Parathyroid adenoma (tissue), 2 donors: ENCODE results near the gene CALD1.

ENCODE experiments used
- H2AFZ ChIP-seq: fragments of 300-600 bp; sonication (generic); one replicate; pipeline ENCODE4 v1.7.0; 2017; ENCODE audit warnings: antibody characterized with exemption, mild to moderate bottlenecking
- H3K27ac ChIP-seq: fragments of 300-600 bp; sonication (generic); one replicate; pipeline ENCODE4 v1.7.0; 2017
- H3K27me3 ChIP-seq: fragments of 300-600 bp; sonication (generic); one replicate; pipeline ENCODE4 v1.7.0; 2017; ENCODE audit warnings: low read length; ENCODE audit not compliant: control insufficient read depth, insufficient read depth
- H3K36me3 ChIP-seq: fragments of 300-600 bp; sonication (generic); one replicate; pipeline ENCODE4 v1.7.0; 2017; ENCODE audit warnings: low read length; ENCODE audit not compliant: control insufficient read depth, insufficient read depth
- H3K4me1 ChIP-seq: fragments of 300-600 bp; sonication (generic); one replicate; pipeline ENCODE4 v1.7.0; 2017; ENCODE audit warnings: control low read depth
- H3K4me2 ChIP-seq: fragments of 300-600 bp; sonication (generic); one replicate; pipeline ENCODE4 v1.7.0; 2017; ENCODE audit warnings: low read length
- H3K4me3 ChIP-seq: fragments of 300-600 bp; sonication (generic); one replicate; pipeline ENCODE4 v1.7.0; 2017; ENCODE audit warnings: low read depth, low read length
- H3K79me2 ChIP-seq: fragments of 300-600 bp; sonication (generic); one replicate; pipeline ENCODE4 v1.7.0; 2017; ENCODE audit warnings: control low read depth
- H3K9ac ChIP-seq: fragments of 300-600 bp; sonication (generic); one replicate; pipeline ENCODE4 v1.7.0; 2017; ENCODE audit warnings: mild to moderate bottlenecking
- H3K9me3 ChIP-seq: fragments of 300-600 bp; sonication (generic); one replicate; pipeline ENCODE4 v1.7.0; 2017; ENCODE audit warnings: low read length; ENCODE audit not compliant: control insufficient read depth
- CTCF ChIP-seq: fragments of 300-600 bp; sonication (generic); IDR thresholded peaks from one replicate; pipeline ENCODE4 v1.7.0; 2017; ENCODE audit warnings: antibody characterized with exemption, mild to moderate bottlenecking
- donor health status: primary hyperparathyroidism.

CALD1 gene

GRCh38 chr7:134827889-134828288, 48.5 kb downstream of the CALD1 start:
- no peaks in the 10 kb centered on the region for H3K9me3 ChIP-seq
- no peak overlapping the region for H3K9ac ChIP-seq
- no peak overlapping the region for H3K4me3 ChIP-seq
- no peak overlapping the region for H3K4me2 ChIP-seq
- no peaks in the 10 kb centered on the region for H3K27me3 ChIP-seq
- H3K36me3 ChIP-seq: no peaks in the 10 kb centered on the region
- no peak overlapping the region for H3K27ac ChIP-seq
- no peak overlapping the region for H2AFZ ChIP-seq
- TF ChIP-seq CTCF: no peak
- H3K4me1 ChIP-seq: no peaks in the 10 kb centered on the region
- no peaks in the 10 kb centered on the region for H3K79me2 ChIP-seq

GRCh38 chr7:134828361-134828760, 48.9 kb downstream of the CALD1 start:
- Histone ChIP-seq H3K27ac (no peak overlapping the region), H2AFZ (no peak overlapping the region), H3K79me2 (no peaks in the 10 kb centered on the region), H3K9ac (no peak overlapping the region), H3K4me1 (no peaks in the 10 kb centered on the region), H3K27me3 (no peaks in the 10 kb centered on the region), H3K4me3 (no peak overlapping the region), H3K36me3 (no peaks in the 10 kb centered on the region), H3K9me3 (no peaks in the 10 kb centered on the region), H3K4me2 (no peak overlapping the region)
- no peak for TF ChIP-seq CTCF

- no peak overlapping the region for H3K9ac ChIP-seq
- H3K4me1 ChIP-seq: no peaks in the 10 kb centered on the region
- no peak overlapping the region for H2AFZ ChIP-seq
- no peaks in the 10 kb centered on the region for H3K36me3 ChIP-seq
- H3K79me2 ChIP-seq: no peaks in the 10 kb centered on the region
- H3K27ac ChIP-seq: no peak overlapping the region
- TF ChIP-seq CTCF: no peak
- no peak overlapping the region for H3K4me2 ChIP-seq
- no peaks in the 10 kb centered on the region for H3K9me3 ChIP-seq
- H3K4me3 ChIP-seq: no peak overlapping the region
- no peaks in the 10 kb centered on the region for H3K27me3 ChIP-seq
These were observed 50.0 kb downstream of the CALD1 start for GRCh38 chr7:134829380-134829986.

- Histone ChIP-seq H3K27me3 (no peaks in the 10 kb centered on the region), H3K4me3 (no peak overlapping the region), H3K9me3 (no peaks in the 10 kb centered on the region), H2AFZ (no peak overlapping the region), H3K79me2 (no peaks in the 10 kb centered on the region), H3K36me3 (no peaks in the 10 kb centered on the region), H3K27ac (no peak overlapping the region), H3K9ac (no peak overlapping the region), H3K4me1 (no peaks in the 10 kb centered on the region), H3K4me2 (no peak overlapping the region)
- TF ChIP-seq CTCF: no peak
These were observed 52.4 kb downstream of the CALD1 start for GRCh38 chr7:134831862-134832261.

GRCh38 chr7:134832367-134832766, 52.9 kb downstream of the CALD1 start:
- Histone ChIP-seq H3K36me3 (no peaks in the 10 kb centered on the region), H3K4me2 (no peak overlapping the region), H3K4me3 (no peak overlapping the region), H2AFZ (no peak overlapping the region), H3K9ac (no peak overlapping the region), H3K9me3 (no peaks in the 10 kb centered on the region), H3K27me3 (no peaks in the 10 kb centered on the region), H3K4me1 (no peaks in the 10 kb centered on the region), H3K79me2 (no peaks in the 10 kb centered on the region), H3K27ac (no peak overlapping the region)
- TF ChIP-seq CTCF: no peak
